ENCODE measurements around the gene ENPP6.

Gene ENPP6

GRCh38 chr4:184217634-184218033 is at the start of gene ENPP6:
Gene ENPP6 (minus strand): TSS chr4:184217873. CDS start chr4:184217819, 54 bp downstream.
- DNase-seq, result no peak

- no peak for DNase-seq
Observed at GRCh38 chr4:184267206-184267608, 49.5 kb upstream of the ENPP6 start.

- no peak for DNase-seq
Observed at GRCh38 chr4:184265546-184266351, 48.1 kb upstream of the ENPP6 start.

- DNase-seq, result peak; percentile 56
Observed at GRCh38 chr4:184263910-184264732, 46.4 kb upstream of the ENPP6 start.

- DNase-seq, result no peak
Observed at GRCh38 chr4:184263461-184263860, 45.8 kb upstream of the ENPP6 start.

- no peak for DNase-seq
Observed at GRCh38 chr4:184262901-184263300, 45.2 kb upstream of the ENPP6 start.

- no peak for DNase-seq
Observed at GRCh38 chr4:184261246-184261645, 43.6 kb upstream of the ENPP6 start.

GRCh38 chr4:184259866-184260265 is 42.2 kb upstream of the ENPP6 start:
- no peak for DNase-seq

- DNase-seq, result no peak
Observed at GRCh38 chr4:184259081-184259480, 41.4 kb upstream of the ENPP6 start.

GRCh38 chr4:184255871-184256642 is 38.4 kb upstream of the ENPP6 start:
- DNase-seq, result no peak

GRCh38 chr4:184255361-184255760 is 37.7 kb upstream of the ENPP6 start:
- no peak for DNase-seq

GRCh38 chr4:184253072-184253420 is 35.4 kb upstream of the ENPP6 start:
- DNase-seq, result no peak

GRCh38 chr4:184252136-184253071 is 34.7 kb upstream of the ENPP6 start:
- no peak for DNase-seq

- DNase-seq, result no peak
Observed at GRCh38 chr4:184251670-184251980, 34.0 kb upstream of the ENPP6 start.

- peak; percentile 4 for DNase-seq
Observed at GRCh38 chr4:184250795-184251669, 33.4 kb upstream of the ENPP6 start.

- DNase-seq, result no peak
Observed at GRCh38 chr4:184248216-184248615, 30.5 kb upstream of the ENPP6 start.

GRCh38 chr4:184247421-184247820 is 29.7 kb upstream of the ENPP6 start:
- DNase-seq, result no peak

GRCh38 chr4:184246426-184246825 is 28.8 kb upstream of the ENPP6 start:
- no peak for DNase-seq

- DNase-seq, result no peak
Observed at GRCh38 chr4:184238072-184238745, 20.5 kb upstream of the ENPP6 start.

GRCh38 chr4:184237612-184238011 is 19.9 kb upstream of the ENPP6 start:
- DNase-seq, result no peak

GRCh38 chr4:184235526-184235925 is 17.9 kb upstream of the ENPP6 start:
- DNase-seq, result no peak
